K562 (cell line): ENCODE results near the gene GPR108. TPM values are rescaled to one million over a fixed set of nuclear protein-coding genes. Genes with fewer than 3 reads are reported as not detected.

Source experiments
- CBX1 ChIP-seq: sonication (generic); IDR thresholded peaks from 2 replicates; pipeline ENCODE4 v1.6.1; 2016; ENCODE audit warnings: antibody characterized with exemption, low read depth, mild to moderate bottlenecking
- DACH1 ChIP-seq: fragments of 450-650 bp; IDR thresholded peaks from 2 replicates; pipeline ENCODE4 v1.6.1; 2018; ENCODE audit not compliant: partially characterized antibody
- FOXK1 ChIP-seq: sonication (generic); formaldehyde crosslinking; IDR thresholded peaks from 2 replicates; pipeline ENCODE4 v1.8.0; 2022; ENCODE audit warnings: missing genetic modification reagents, mild to moderate bottlenecking, borderline replicate concordance
- HMG20B ChIP-seq: fragments of 250-450 bp; sonication (Bioruptor Pico); IDR thresholded peaks from 2 replicates; pipeline ENCODE4 v1.5.0; 2021; ENCODE audit warnings: mild to moderate bottlenecking
- JUNB ChIP-seq: fragments of 450-650 bp; formaldehyde crosslinking; conservative IDR thresholded peaks from 2 replicates; pipeline ENCODE4 v1.4.0; 2020; ENCODE audit warnings: mild to moderate bottlenecking
- MTA2 ChIP-seq: fragments of 450-650 bp; IDR thresholded peaks from 2 replicates; pipeline ENCODE4 v1.6.1; 2016; ENCODE audit warnings: low read depth
- SNIP1 ChIP-seq: fragments of 450-650 bp; IDR thresholded peaks from 2 replicates; pipeline ENCODE4 v1.7.1; 2017; ENCODE audit warnings: low read depth, mild to moderate bottlenecking
- SRF ChIP-seq, 2 experiments: fragments of 250-450, 450-650 bp in 1 of 2; sonication (Bioruptor Pico) in 1 of 2; sonication (generic) in 1 of 2; formaldehyde crosslinking; IDR thresholded peaks; 2 replicates each; pipeline versions ENCODE4 v1.5.0 to v1.5.1; 2020 to 2022; ENCODE audit warnings: mild to moderate bottlenecking in 1 of 2, missing genetic modification reagents in 1 of 2
- TAF15 ChIP-seq: fragments of 200-400 bp; formaldehyde crosslinking; IDR thresholded peaks from 2 replicates; pipeline ENCODE4 v1.6.1; 2017; ENCODE audit warnings: mild to moderate bottlenecking, low read depth, low read length, moderate library complexity
- TBL1XR1 ChIP-seq, 2 experiments: IDR thresholded peaks; 2 replicates each; pipeline ENCODE4 v1.6.1; 2012; ENCODE audit warnings: improper control_type of control experiment in 2 of 2, low read length in 2 of 2, mild to moderate bottlenecking in 1 of 2
- ZNF143 ChIP-seq: sonication (generic); formaldehyde crosslinking; IDR thresholded peaks from 2 replicates; pipeline ENCODE4 v1.9.0; 2022; ENCODE audit warnings: mild to moderate bottlenecking, missing genetic modification reagents
- ZNF699 ChIP-seq: fragments of 250-450 bp; sonication (Bioruptor Pico); IDR thresholded peaks from 2 replicates; pipeline ENCODE4 v1.8.0; 2021; ENCODE audit warnings: mild to moderate bottlenecking, moderate library complexity; ENCODE audit not compliant: insufficient replicate concordance
- polyA plus RNA-seq, 8 experiments: library from polyadenylated mRNA; depleted of rRNA in 4 of 8; stranded (reverse) in 5 of 8; unstranded in 3 of 8; fragments of >200 nt; fragmentation: Nextera tagmentation in 2 of 8; fragmentation: Illumina TruSeq in 1 of 8; extraction: Ambion mirVana in 2 of 8; extraction: Trizol in 1 of 8; gene quantifications; 2 replicates each; pipeline versions ENCODE4 v1.2.1 to v1.2.3, GENCODE V29; 2011 to 2014; ENCODE audit warnings: inconsistent platforms in 1 of 8, missing spikeins in 1 of 8
- total RNA-seq, 7 experiments: library from RNA; depleted of rRNA in 6 of 7; stranded (reverse); fragments of >200 nt in 6 of 7; fragmentation: Illumina TruSeq in 2 of 7; extraction: Trizol in 2 of 7; gene quantifications; 2 replicates each; pipeline versions ENCODE4 v1.2.1 to v1.2.3, GENCODE V29; 2011 to 2021; ENCODE audit warnings: low replicate concordance in 1 of 7
- TF ChIP-seq, protein P1 (sequence below): fragments of 200-600 bp; sonication (generic); IDR thresholded peaks from one replicate; pipeline ENCODE4 v1.6.1; 2012; ENCODE audit warnings: mild to moderate bottlenecking, low read depth, low read length, inconsistent platforms
- TF ChIP-seq, protein P2 (sequence below): fragments of 450-650 bp; formaldehyde crosslinking; IDR thresholded peaks from 2 replicates; pipeline ENCODE4 v1.4.0; 2022; ENCODE audit warnings: mild to moderate bottlenecking, moderate library complexity
- TF ChIP-seq, protein P3 (sequence below): fragments of 250-450 bp; sonication (Bioruptor Pico); IDR thresholded peaks from 2 replicates; pipeline ENCODE4 v1.5.0; 2020; ENCODE audit warnings: mild to moderate bottlenecking
- TF ChIP-seq, protein P4 (sequence below): fragments of 250-450 bp; sonication (Bioruptor Pico); IDR thresholded peaks from 2 replicates; pipeline ENCODE4 v1.9.0; 2021; ENCODE audit warnings: mild to moderate bottlenecking

GPR108 gene
- total and polyA plus RNA-seq, 9 of the 15 experiments (the other 6 are each of a cell fraction or from before 2014, with no cell fraction given): 2.4 to 33.2 (median 24.4) TPM

- TF ChIP-seq, protein P1, sequence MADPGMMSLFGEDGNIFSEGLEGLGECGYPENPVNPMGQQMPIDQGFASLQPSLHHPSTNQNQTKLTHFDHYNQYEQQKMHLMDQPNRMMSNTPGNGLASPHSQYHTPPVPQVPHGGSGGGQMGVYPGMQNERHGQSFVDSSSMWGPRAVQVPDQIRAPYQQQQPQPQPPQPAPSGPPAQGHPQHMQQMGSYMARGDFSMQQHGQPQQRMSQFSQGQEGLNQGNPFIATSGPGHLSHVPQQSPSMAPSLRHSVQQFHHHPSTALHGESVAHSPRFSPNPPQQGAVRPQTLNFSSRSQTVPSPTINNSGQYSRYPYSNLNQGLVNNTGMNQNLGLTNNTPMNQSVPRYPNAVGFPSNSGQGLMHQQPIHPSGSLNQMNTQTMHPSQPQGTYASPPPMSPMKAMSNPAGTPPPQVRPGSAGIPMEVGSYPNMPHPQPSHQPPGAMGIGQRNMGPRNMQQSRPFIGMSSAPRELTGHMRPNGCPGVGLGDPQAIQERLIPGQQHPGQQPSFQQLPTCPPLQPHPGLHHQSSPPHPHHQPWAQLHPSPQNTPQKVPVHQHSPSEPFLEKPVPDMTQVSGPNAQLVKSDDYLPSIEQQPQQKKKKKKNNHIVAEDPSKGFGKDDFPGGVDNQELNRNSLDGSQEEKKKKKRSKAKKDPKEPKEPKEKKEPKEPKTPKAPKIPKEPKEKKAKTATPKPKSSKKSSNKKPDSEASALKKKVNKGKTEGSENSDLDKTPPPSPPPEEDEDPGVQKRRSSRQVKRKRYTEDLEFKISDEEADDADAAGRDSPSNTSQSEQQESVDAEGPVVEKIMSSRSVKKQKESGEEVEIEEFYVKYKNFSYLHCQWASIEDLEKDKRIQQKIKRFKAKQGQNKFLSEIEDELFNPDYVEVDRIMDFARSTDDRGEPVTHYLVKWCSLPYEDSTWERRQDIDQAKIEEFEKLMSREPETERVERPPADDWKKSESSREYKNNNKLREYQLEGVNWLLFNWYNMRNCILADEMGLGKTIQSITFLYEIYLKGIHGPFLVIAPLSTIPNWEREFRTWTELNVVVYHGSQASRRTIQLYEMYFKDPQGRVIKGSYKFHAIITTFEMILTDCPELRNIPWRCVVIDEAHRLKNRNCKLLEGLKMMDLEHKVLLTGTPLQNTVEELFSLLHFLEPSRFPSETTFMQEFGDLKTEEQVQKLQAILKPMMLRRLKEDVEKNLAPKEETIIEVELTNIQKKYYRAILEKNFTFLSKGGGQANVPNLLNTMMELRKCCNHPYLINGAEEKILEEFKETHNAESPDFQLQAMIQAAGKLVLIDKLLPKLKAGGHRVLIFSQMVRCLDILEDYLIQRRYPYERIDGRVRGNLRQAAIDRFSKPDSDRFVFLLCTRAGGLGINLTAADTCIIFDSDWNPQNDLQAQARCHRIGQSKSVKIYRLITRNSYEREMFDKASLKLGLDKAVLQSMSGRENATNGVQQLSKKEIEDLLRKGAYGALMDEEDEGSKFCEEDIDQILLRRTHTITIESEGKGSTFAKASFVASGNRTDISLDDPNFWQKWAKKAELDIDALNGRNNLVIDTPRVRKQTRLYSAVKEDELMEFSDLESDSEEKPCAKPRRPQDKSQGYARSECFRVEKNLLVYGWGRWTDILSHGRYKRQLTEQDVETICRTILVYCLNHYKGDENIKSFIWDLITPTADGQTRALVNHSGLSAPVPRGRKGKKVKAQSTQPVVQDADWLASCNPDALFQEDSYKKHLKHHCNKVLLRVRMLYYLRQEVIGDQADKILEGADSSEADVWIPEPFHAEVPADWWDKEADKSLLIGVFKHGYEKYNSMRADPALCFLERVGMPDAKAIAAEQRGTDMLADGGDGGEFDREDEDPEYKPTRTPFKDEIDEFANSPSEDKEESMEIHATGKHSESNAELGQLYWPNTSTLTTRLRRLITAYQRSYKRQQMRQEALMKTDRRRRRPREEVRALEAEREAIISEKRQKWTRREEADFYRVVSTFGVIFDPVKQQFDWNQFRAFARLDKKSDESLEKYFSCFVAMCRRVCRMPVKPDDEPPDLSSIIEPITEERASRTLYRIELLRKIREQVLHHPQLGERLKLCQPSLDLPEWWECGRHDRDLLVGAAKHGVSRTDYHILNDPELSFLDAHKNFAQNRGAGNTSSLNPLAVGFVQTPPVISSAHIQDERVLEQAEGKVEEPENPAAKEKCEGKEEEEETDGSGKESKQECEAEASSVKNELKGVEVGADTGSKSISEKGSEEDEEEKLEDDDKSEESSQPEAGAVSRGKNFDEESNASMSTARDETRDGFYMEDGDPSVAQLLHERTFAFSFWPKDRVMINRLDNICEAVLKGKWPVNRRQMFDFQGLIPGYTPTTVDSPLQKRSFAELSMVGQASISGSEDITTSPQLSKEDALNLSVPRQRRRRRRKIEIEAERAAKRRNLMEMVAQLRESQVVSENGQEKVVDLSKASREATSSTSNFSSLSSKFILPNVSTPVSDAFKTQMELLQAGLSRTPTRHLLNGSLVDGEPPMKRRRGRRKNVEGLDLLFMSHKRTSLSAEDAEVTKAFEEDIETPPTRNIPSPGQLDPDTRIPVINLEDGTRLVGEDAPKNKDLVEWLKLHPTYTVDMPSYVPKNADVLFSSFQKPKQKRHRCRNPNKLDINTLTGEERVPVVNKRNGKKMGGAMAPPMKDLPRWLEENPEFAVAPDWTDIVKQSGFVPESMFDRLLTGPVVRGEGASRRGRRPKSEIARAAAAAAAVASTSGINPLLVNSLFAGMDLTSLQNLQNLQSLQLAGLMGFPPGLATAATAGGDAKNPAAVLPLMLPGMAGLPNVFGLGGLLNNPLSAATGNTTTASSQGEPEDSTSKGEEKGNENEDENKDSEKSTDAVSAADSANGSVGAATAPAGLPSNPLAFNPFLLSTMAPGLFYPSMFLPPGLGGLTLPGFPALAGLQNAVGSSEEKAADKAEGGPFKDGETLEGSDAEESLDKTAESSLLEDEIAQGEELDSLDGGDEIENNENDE: no peak
- TF ChIP-seq, protein P2, sequence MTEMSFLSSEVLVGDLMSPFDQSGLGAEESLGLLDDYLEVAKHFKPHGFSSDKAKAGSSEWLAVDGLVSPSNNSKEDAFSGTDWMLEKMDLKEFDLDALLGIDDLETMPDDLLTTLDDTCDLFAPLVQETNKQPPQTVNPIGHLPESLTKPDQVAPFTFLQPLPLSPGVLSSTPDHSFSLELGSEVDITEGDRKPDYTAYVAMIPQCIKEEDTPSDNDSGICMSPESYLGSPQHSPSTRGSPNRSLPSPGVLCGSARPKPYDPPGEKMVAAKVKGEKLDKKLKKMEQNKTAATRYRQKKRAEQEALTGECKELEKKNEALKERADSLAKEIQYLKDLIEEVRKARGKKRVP (CRISPR knock-in tag): no peak
- TF ChIP-seq TBL1XR1 (IDR thresholded peaks at IDR 0.05; ENCODE audit: low read length in 2 of 2) (no peak), DACH1 (no peak), MTA2 (0 out of 2 replicates have a peak, but pooled peaks have one; percentile 22), SRF (CRISPR knock-in tag; IDR thresholded peaks at IDR 0.05) (no peak), ZNF143 (CRISPR knock-in tag) (no peak), TAF15 (no peak), ZNF699 (no peak), CBX1 (no peak), FOXK1 (CRISPR knock-in tag) (0 out of 2 replicates have a peak, but pooled peaks have one; percentile 46), JUNB (CRISPR knock-in tag) (no peak), HMG20B (CRISPR knock-in tag) (no peak), SNIP1 (no peak)
- TF ChIP-seq, protein P3, sequence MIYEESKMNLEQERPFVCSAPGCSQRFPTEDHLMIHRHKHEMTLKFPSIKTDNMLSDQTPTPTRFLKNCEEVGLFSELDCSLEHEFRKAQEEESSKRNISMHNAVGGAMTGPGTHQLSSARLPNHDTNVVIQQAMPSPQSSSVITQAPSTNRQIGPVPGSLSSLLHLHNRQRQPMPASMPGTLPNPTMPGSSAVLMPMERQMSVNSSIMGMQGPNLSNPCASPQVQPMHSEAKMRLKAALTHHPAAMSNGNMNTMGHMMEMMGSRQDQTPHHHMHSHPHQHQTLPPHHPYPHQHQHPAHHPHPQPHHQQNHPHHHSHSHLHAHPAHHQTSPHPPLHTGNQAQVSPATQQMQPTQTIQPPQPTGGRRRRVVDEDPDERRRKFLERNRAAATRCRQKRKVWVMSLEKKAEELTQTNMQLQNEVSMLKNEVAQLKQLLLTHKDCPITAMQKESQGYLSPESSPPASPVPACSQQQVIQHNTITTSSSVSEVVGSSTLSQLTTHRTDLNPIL: no peak
- TF ChIP-seq, protein P4, sequence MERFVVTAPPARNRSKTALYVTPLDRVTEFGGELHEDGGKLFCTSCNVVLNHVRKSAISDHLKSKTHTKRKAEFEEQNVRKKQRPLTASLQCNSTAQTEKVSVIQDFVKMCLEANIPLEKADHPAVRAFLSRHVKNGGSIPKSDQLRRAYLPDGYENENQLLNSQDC (CRISPR knock-in tag): no peak
These were observed 480 bp downstream of the GPR108 start (continued) for GRCh38 chr19:6736917-6737283.
